Glutamatergic neuron (in vitro differentiated cells): ENCODE data around the gene NUFIP1. TPM values are rescaled to one million over a fixed set of nuclear protein-coding genes. Genes with fewer than 3 reads are reported as not detected.
"Not testable (repeated sequence)": the region's sequence is repeated elsewhere in the genome, so short reads cannot be mapped to it uniquely, and the experiment has no call there.

Source experiments
- DNase-seq: peaks from one replicate; pipeline ENCODE4 v3.0.0; 2022
- H3K27ac Mint-ChIP-seq: one replicate; pipeline ENCODE4 v1.8.0; 2020; ENCODE audit warnings: mild to moderate bottlenecking, mixed read lengths, inconsistent platforms; ENCODE audit not compliant: unreplicated experiment
- H3K27me3 Mint-ChIP-seq: one replicate; pipeline ENCODE4 v1.8.0; 2020; ENCODE audit warnings: mild to moderate bottlenecking, moderate library complexity, mixed read lengths, inconsistent platforms; ENCODE audit not compliant: unreplicated experiment
- H3K36me3 Mint-ChIP-seq: one replicate; pipeline ENCODE4 v1.8.0; 2020; ENCODE audit warnings: mild to moderate bottlenecking, mixed read lengths, inconsistent platforms; ENCODE audit not compliant: unreplicated experiment
- H3K4me1 Mint-ChIP-seq: one replicate; pipeline ENCODE4 v1.8.0; 2020; ENCODE audit warnings: mild to moderate bottlenecking, low read depth, mixed read lengths, inconsistent platforms; ENCODE audit not compliant: unreplicated experiment
- H3K4me3 Mint-ChIP-seq: one replicate; pipeline ENCODE4 v1.8.0; 2020; ENCODE audit warnings: mild to moderate bottlenecking, mixed read lengths, inconsistent platforms; ENCODE audit not compliant: unreplicated experiment
- H3K9me3 Mint-ChIP-seq: one replicate; pipeline ENCODE4 v1.8.0; 2020; ENCODE audit warnings: mild to moderate bottlenecking, moderate library complexity, mixed read lengths, inconsistent platforms; ENCODE audit not compliant: unreplicated experiment
- CTCF ChIP-seq: fragments of 200-600 bp; sonication (generic); IDR thresholded peaks from one replicate; pipeline ENCODE4 v1.5.0; 2021; ENCODE audit not compliant: partially characterized antibody, unreplicated experiment
- long read RNA-seq: library from polyadenylated mRNA; unstranded; transcript quantifications from one replicate; pipeline ENCODE4 v2.0.0, GENCODE V29; 2020; ENCODE audit not compliant: unreplicated experiment
- total RNA-seq: library from RNA; stranded (reverse); fragmentation: NEBNext Ultra II Directional; extraction: Animal tissue kit (Norgen Biotek cat#: 25700); gene quantifications from one replicate; pipeline ENCODE4 v1.2.1, GENCODE V29; 2021; ENCODE audit not compliant: unreplicated experiment

The NUFIP1 gene
- 5.7 TPM for total RNA-seq
- long read RNA-seq, partial matches to known transcripts = 3 of 4 reads
- long read RNA-seq, other reads (novel, unspliced or antisense) = 0 of 4 reads

GRCh38 chr13:44989071-44989889, at the start of gene NUFIP1, which contains the start of gene GPALPP1:
TSS of gene NUFIP1 (minus strand) at chr13:44989471. CDS start at chr13:44989436, 35 bp downstream.
TSS of gene GPALPP1 (plus strand) at chr13:44989538. CDS start at chr13:44989655, 117 bp downstream.
- Mint-ChIP-seq H3K4me1 (peaks cover 17% of the 10 kb centered on the region), H3K27ac (peak within 1 kb of the TSS; percentile 93), H3K9me3 (peaks cover 5% of the 10 kb centered on the region), H3K36me3 (no peaks in the 10 kb centered on the region), H3K4me3 (peak within 1 kb of the TSS; percentile 98), H3K27me3 (peaks cover 2% of the 10 kb centered on the region)
- DNase-seq = peak; percentile 93
- TF ChIP-seq CTCF = no peak

GRCh38 chr13:45036206-45036605, 46.9 kb upstream of the NUFIP1 start:
- Mint-ChIP-seq H3K4me1 (no peaks in the 10 kb centered on the region), H3K4me3 (no peak overlapping the region), H3K9me3 (no peaks in the 10 kb centered on the region), H3K27ac (no peak overlapping the region), H3K27me3 (peaks cover 1% of the 10 kb centered on the region), H3K36me3 (no peaks in the 10 kb centered on the region)
- TF ChIP-seq CTCF = no peak
- DNase-seq = no peak

GRCh38 chr13:45034342-45034741, 45.1 kb upstream of the NUFIP1 start:
- no peak for DNase-seq
- Mint-ChIP-seq H3K4me1 (no peaks in the 10 kb centered on the region), H3K9me3 (no peaks in the 10 kb centered on the region), H3K36me3 (no peaks in the 10 kb centered on the region), H3K27ac (no peak overlapping the region), H3K27me3 (peaks cover 1% of the 10 kb centered on the region), H3K4me3 (no peak overlapping the region)
- no peak for TF ChIP-seq CTCF

- no peak overlapping the region for H3K27ac Mint-ChIP-seq
- H3K36me3 Mint-ChIP-seq = no peaks in the 10 kb centered on the region
- H3K9me3 Mint-ChIP-seq = no peaks in the 10 kb centered on the region
- H3K27me3 Mint-ChIP-seq = no peaks in the 10 kb centered on the region
- DNase-seq = no peak
- H3K4me1 Mint-ChIP-seq = no peaks in the 10 kb centered on the region
- TF ChIP-seq CTCF = no peak
- H3K4me3 Mint-ChIP-seq = no peak overlapping the region
Measured at GRCh38 chr13:45024847-45025246, 35.6 kb upstream of the NUFIP1 start.

GRCh38 chr13:45021250-45021649, 32.0 kb upstream of the NUFIP1 start:
- no peak for DNase-seq
- H3K4me3 Mint-ChIP-seq = no peak overlapping the region
- peaks cover 2% of the 10 kb centered on the region for H3K27me3 Mint-ChIP-seq
- TF ChIP-seq CTCF = no peak
- H3K36me3 Mint-ChIP-seq = no peaks in the 10 kb centered on the region
- no peak overlapping the region for H3K27ac Mint-ChIP-seq
- H3K9me3 Mint-ChIP-seq = no peaks in the 10 kb centered on the region
- H3K4me1 Mint-ChIP-seq = no peaks in the 10 kb centered on the region

- not testable (repeated sequence) for H3K4me1 Mint-ChIP-seq, H3K27ac Mint-ChIP-seq, H3K36me3 Mint-ChIP-seq, H3K27me3 Mint-ChIP-seq, DNase-seq, H3K9me3 Mint-ChIP-seq, H3K4me3 Mint-ChIP-seq
Measured at GRCh38 chr13:45019981-45020380, 30.7 kb upstream of the NUFIP1 start.
